Measurements from ENCODE around the gene OR6C75. TPM values are rescaled to one million over a fixed set of nuclear protein-coding genes. Genes with fewer than 3 reads are reported as not detected.
"Not testable (repeated sequence)": the region's sequence is repeated elsewhere in the genome, so short reads cannot be mapped to it uniquely, and the experiment has no call there.

OR6C75 gene
- total RNA-seq, 1 experiment from 2014 or later: not detected

GRCh38 chr12:55392032-55392795 lies 29.4 kb downstream of the OR6C75 start:
- TF ChIP-seq CTCF (IDR thresholded peaks at IDR 0.05; ENCODE audit: unreplicated experiment): no peak
- Mint-ChIP-seq H3K27me3 (ENCODE audit: insufficient read depth, unreplicated experiment) (peaks cover 63% of the 10 kb centered on the region), H3K4me3 (ENCODE audit: unreplicated experiment) (no peak overlapping the region), H3K27ac (ENCODE audit: low read depth, unreplicated experiment) (no peak overlapping the region), H3K9me3 (ENCODE audit: unreplicated experiment) (no peaks in the 10 kb centered on the region), H3K36me3 (ENCODE audit: insufficient read depth, unreplicated experiment) (peaks cover 7% of the 10 kb centered on the region), H3K4me1 (ENCODE audit: insufficient read depth, unreplicated experiment) (no peaks in the 10 kb centered on the region)
- POLR2A ChIA-PET: no interaction called here
- CTCF ChIA-PET: no interaction called here
- DNase-seq (ENCODE audit: unreplicated experiment): no peak
- intact Hi-C loops (cut with micrococcal nuclease): no loop called here
- BruUV-seq (replicated peaks): no TSS peak

GRCh38 chr12:55396326-55396725 lies 33.6 kb downstream of the OR6C75 start:
- no peak for TF ChIP-seq CTCF (IDR thresholded peaks at IDR 0.05; ENCODE audit: unreplicated experiment)
- BruUV-seq (replicated peaks): no TSS peak
- ChIA-PET CTCF (no interaction called here), POLR2A (no interaction called here)
- Mint-ChIP-seq H3K4me3 (ENCODE audit: unreplicated experiment) (no peak overlapping the region), H3K4me1 (ENCODE audit: insufficient read depth, unreplicated experiment) (no peaks in the 10 kb centered on the region), H3K36me3 (ENCODE audit: insufficient read depth, unreplicated experiment) (no peaks in the 10 kb centered on the region), H3K9me3 (ENCODE audit: unreplicated experiment) (no peaks in the 10 kb centered on the region), H3K27ac (ENCODE audit: low read depth, unreplicated experiment) (no peak overlapping the region), H3K27me3 (ENCODE audit: insufficient read depth, unreplicated experiment) (peaks cover 72% of the 10 kb centered on the region)
- intact Hi-C loops (cut with micrococcal nuclease): no loop called here
- no peak for DNase-seq (ENCODE audit: unreplicated experiment)

- intact Hi-C loops (cut with micrococcal nuclease): no loop called here
- H3K27me3 Mint-ChIP-seq (ENCODE audit: insufficient read depth, unreplicated experiment): peaks cover 73% of the 10 kb centered on the region
- CTCF ChIA-PET: no interaction called here
Measured at GRCh38 chr12:55400229-55400628, 37.5 kb downstream of the OR6C75 start, which contains the start of gene OR6C65. TSS of gene OR6C65 (plus strand) at chr12:55400529. CDS start at chr12:55400529, 0 bp downstream.

GRCh38 chr12:55407866-55408265 lies 45.1 kb downstream of the OR6C75 start:
- ChIA-PET CTCF (no interaction called here), POLR2A (no interaction called here)
- Mint-ChIP-seq H3K4me1 (ENCODE audit: insufficient read depth, unreplicated experiment) (no peaks in the 10 kb centered on the region), H3K4me3 (ENCODE audit: unreplicated experiment) (no peak overlapping the region), H3K27ac (ENCODE audit: low read depth, unreplicated experiment) (no peak overlapping the region), H3K27me3 (ENCODE audit: insufficient read depth, unreplicated experiment) (peaks cover 33% of the 10 kb centered on the region), H3K36me3 (ENCODE audit: insufficient read depth, unreplicated experiment) (no peaks in the 10 kb centered on the region), H3K9me3 (ENCODE audit: unreplicated experiment) (peaks cover 5% of the 10 kb centered on the region)
- intact Hi-C loops (cut with micrococcal nuclease): no loop called here
- no peak for DNase-seq (ENCODE audit: unreplicated experiment)
- TF ChIP-seq CTCF (IDR thresholded peaks at IDR 0.05; ENCODE audit: unreplicated experiment): no peak
- BruUV-seq (replicated peaks): no TSS peak

More at GRCh38 chr12:55400229-55400628, 37.5 kb downstream of the OR6C75 start, which contains the start of gene OR6C65:
- no peak for TF ChIP-seq CTCF (IDR thresholded peaks at IDR 0.05; ENCODE audit: unreplicated experiment)
- no peaks in the 10 kb centered on the region for H3K4me1 Mint-ChIP-seq (ENCODE audit: insufficient read depth, unreplicated experiment)
- POLR2A ChIA-PET: no interaction called here
- no peak within 1 kb of the TSS for H3K27ac Mint-ChIP-seq (ENCODE audit: low read depth, unreplicated experiment)
- no peak within 1 kb of the TSS for H3K4me3 Mint-ChIP-seq (ENCODE audit: unreplicated experiment)
- DNase-seq (ENCODE audit: unreplicated experiment): no peak
- H3K9me3 Mint-ChIP-seq (ENCODE audit: unreplicated experiment): no peaks in the 10 kb centered on the region
- BruUV-seq (replicated peaks): no TSS peak
- H3K36me3 Mint-ChIP-seq (ENCODE audit: insufficient read depth, unreplicated experiment): no peaks in the 10 kb centered on the region

- DNase-seq (ENCODE audit: unreplicated experiment); POLR2A ChIA-PET; H3K27ac Mint-ChIP-seq (ENCODE audit: low read depth, unreplicated experiment); H3K4me1 Mint-ChIP-seq (ENCODE audit: insufficient read depth, unreplicated experiment); BruUV-seq (replicated peaks); H3K9me3 Mint-ChIP-seq (ENCODE audit: unreplicated experiment); CTCF ChIA-PET; intact Hi-C loops (cut with micrococcal nuclease); H3K4me3 Mint-ChIP-seq (ENCODE audit: unreplicated experiment); H3K36me3 Mint-ChIP-seq (ENCODE audit: insufficient read depth, unreplicated experiment): not testable (repeated sequence)
- H3K27me3 Mint-ChIP-seq (ENCODE audit: insufficient read depth, unreplicated experiment): peaks cover 24% of the 10 kb centered on the region
Measured at GRCh38 chr12:55409133-55409532, 46.4 kb downstream of the OR6C75 start.

GRCh38 chr12:55412138-55412537 lies 49.4 kb downstream of the OR6C75 start:
- H3K9me3 Mint-ChIP-seq (ENCODE audit: unreplicated experiment); POLR2A ChIA-PET; DNase-seq (ENCODE audit: unreplicated experiment); H3K4me3 Mint-ChIP-seq (ENCODE audit: unreplicated experiment); H3K36me3 Mint-ChIP-seq (ENCODE audit: insufficient read depth, unreplicated experiment); H3K4me1 Mint-ChIP-seq (ENCODE audit: insufficient read depth, unreplicated experiment); BruUV-seq (replicated peaks); intact Hi-C loops (cut with micrococcal nuclease); H3K27ac Mint-ChIP-seq (ENCODE audit: low read depth, unreplicated experiment): not testable (repeated sequence)
- CTCF ChIA-PET: interaction anchor here (0.6 kb wide), 1 partner anchor 207 kb away, joined by 3 read pairs; no protein-coding TSS in a partner anchor
- peaks cover 37% of the 10 kb centered on the region for H3K27me3 Mint-ChIP-seq (ENCODE audit: insufficient read depth, unreplicated experiment)
